MCF 10A (cell line): ENCODE measurements around the gene STAC. TPM values are rescaled to one million over a fixed set of nuclear protein-coding genes. Genes with fewer than 3 reads are reported as not detected.

ENCODE experiments used
- BruUV-seq: library from RNA; stranded (reverse); fragments of 400-500 nt; replicated peaks from 2 replicates; lab custom pipeline; 2021; lab: Mats Ljungman, UMichigan
- CTCF ChIA-PET: fragments of 300-600 bp; sonication (Branson Sonifier 250); formaldehyde crosslinking; extraction: SDS; loops from one replicate; lab custom pipeline; 2021; ENCODE audit warnings: antibody characterized with exemption, inconsistent platforms; lab: Yijun Ruan, JAX
- POLR2A ChIA-PET: fragments of 300-600, 350-650 bp; sonication (Branson Sonifier 250); formaldehyde crosslinking; extraction: SDS; loops from one replicate; lab custom pipeline; 2020; ENCODE audit warnings: antibody characterized with exemption, inconsistent platforms; lab: Yijun Ruan, JAX
- DNase-seq: peaks from one replicate; pipeline ENCODE4 v3.0.0-alpha.2; 2018; ENCODE audit not compliant: unreplicated experiment
- H3K27ac Mint-ChIP-seq: one replicate; pipeline ENCODE4 v1.8.0; 2022; ENCODE audit warnings: mild to moderate bottlenecking, low read depth, mixed read lengths; ENCODE audit not compliant: unreplicated experiment
- H3K27me3 Mint-ChIP-seq: one replicate; pipeline ENCODE4 v1.8.0; 2022; ENCODE audit warnings: mixed read lengths; ENCODE audit not compliant: insufficient read depth, unreplicated experiment
- H3K36me3 Mint-ChIP-seq: one replicate; pipeline ENCODE4 v1.8.0; 2022; ENCODE audit warnings: mild to moderate bottlenecking, moderate library complexity, mixed read lengths; ENCODE audit not compliant: insufficient read depth, unreplicated experiment
- H3K4me1 Mint-ChIP-seq: one replicate; pipeline ENCODE4 v1.8.0; 2022; ENCODE audit warnings: mixed read lengths; ENCODE audit not compliant: insufficient read depth, unreplicated experiment
- H3K4me3 Mint-ChIP-seq: one replicate; pipeline ENCODE4 v1.8.0; 2022; ENCODE audit warnings: mild to moderate bottlenecking, moderate library complexity, mixed read lengths; ENCODE audit not compliant: unreplicated experiment
- H3K9me3 Mint-ChIP-seq: one replicate; pipeline ENCODE4 v1.8.0; 2022; ENCODE audit warnings: mixed read lengths; ENCODE audit not compliant: unreplicated experiment
- intact Hi-C: fragments of 100-400 bp; cut with micrococcal nuclease; formaldehyde crosslinking; loops from 2 replicates; pipeline ENCODE4 v1.14.1; 2022
- total RNA-seq: library from RNA; stranded (reverse); gene quantifications from 2 replicates; pipeline ENCODE4 v1.2.3, GENCODE V29; 2022
- TF ChIP-seq, protein P1 (sequence below): fragments of 200-600 bp; IDR thresholded peaks from one replicate; pipeline ENCODE4 v1.8.0; 2022; ENCODE audit warnings: antibody characterized with exemption, mild to moderate bottlenecking; ENCODE audit not compliant: unreplicated experiment

Gene STAC
- total RNA-seq, 1 experiment from 2014 or later: 1.1 TPM

DNA sequence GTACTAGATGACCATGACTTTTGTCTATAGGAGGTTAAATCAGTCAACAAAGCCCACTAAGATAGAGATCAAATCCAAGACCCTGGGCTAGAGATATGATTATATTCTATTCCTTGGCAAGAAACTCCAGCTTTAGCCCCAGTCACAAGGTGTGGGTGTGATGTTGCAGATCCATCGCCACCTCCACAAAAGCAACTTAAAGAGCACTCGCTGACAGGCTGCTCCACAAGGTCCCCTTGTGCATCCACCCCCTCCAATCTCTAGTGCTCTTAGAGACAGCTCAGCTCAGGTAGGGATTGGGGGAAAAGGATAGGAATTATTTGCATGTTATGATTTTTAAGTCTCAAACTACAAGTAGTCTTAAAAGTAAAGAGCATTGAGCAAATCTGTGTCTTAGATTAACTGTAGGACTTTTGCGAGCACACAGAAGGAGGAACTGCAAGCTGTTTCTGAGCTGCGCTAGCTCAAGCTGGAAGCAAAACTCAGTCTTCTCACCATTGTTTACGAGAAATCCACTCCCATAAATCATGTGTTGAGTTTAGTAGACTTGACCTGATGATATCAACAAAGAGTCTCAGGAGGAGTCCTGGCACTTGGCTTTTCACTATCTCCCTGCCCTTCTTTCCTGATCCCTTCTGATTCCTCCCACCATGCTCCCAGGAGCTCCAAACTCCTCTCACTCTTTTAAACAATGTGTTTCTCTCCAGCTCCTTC, 177.6 kb downstream of the STAC start:
- H3K27me3 Mint-ChIP-seq: no peaks in the 10 kb centered on the region
- no TSS peak for BruUV-seq
- ChIA-PET POLR2A (interaction anchor here (0.7 kb wide), 1 partner anchor 81 kb away, joined by 3 read pairs; no protein-coding TSS in a partner anchor), CTCF (interaction anchor here (0.6 to 0.7 kb wide), 2 partner anchors 278 to 308 kb away, joined by 3 read pairs; no protein-coding TSS in a partner anchor)
- no peak overlapping the region for H3K27ac Mint-ChIP-seq
- intact Hi-C loops: no loop called here
- no peaks in the 10 kb centered on the region for H3K36me3 Mint-ChIP-seq
- no peaks in the 10 kb centered on the region for H3K9me3 Mint-ChIP-seq
- no peaks in the 10 kb centered on the region for H3K4me1 Mint-ChIP-seq
- TF ChIP-seq, protein P1, sequence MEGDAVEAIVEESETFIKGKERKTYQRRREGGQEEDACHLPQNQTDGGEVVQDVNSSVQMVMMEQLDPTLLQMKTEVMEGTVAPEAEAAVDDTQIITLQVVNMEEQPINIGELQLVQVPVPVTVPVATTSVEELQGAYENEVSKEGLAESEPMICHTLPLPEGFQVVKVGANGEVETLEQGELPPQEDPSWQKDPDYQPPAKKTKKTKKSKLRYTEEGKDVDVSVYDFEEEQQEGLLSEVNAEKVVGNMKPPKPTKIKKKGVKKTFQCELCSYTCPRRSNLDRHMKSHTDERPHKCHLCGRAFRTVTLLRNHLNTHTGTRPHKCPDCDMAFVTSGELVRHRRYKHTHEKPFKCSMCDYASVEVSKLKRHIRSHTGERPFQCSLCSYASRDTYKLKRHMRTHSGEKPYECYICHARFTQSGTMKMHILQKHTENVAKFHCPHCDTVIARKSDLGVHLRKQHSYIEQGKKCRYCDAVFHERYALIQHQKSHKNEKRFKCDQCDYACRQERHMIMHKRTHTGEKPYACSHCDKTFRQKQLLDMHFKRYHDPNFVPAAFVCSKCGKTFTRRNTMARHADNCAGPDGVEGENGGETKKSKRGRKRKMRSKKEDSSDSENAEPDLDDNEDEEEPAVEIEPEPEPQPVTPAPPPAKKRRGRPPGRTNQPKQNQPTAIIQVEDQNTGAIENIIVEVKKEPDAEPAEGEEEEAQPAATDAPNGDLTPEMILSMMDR: no peak
- H3K4me3 Mint-ChIP-seq: no peak overlapping the region
- DNase-seq: no peak

DNA sequence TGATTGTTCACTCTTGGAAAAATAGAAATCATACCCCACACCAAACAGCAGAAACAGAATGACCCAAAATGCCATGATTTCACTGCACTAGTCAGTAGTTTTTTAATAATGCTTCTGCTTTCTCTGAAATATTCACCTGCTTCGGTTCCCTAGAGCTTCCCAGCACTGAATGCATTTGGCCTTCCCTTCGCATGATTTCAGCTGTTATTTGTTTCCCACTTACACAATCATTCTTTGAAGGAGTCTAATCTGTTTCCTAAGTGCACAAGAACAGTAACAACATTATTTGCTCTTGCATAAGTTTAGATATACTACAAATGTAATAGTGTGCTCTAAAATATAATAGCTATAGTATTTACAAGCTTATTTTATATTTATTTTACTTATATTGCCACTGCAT, 178.7 kb downstream of the STAC start:
- no peaks in the 10 kb centered on the region for H3K27me3 Mint-ChIP-seq
- no peaks in the 10 kb centered on the region for H3K4me1 Mint-ChIP-seq
- no peak overlapping the region for H3K4me3 Mint-ChIP-seq
- DNase-seq: no peak
- no peaks in the 10 kb centered on the region for H3K36me3 Mint-ChIP-seq
- TF ChIP-seq, protein P1: no peak
- ChIA-PET CTCF (interaction anchor here (0.6 to 1.1 kb wide), 5 partner anchors 18 to 664 kb away, joined by 3 read pairs; no protein-coding TSS in a partner anchor), POLR2A (no interaction called here)
- no peak overlapping the region for H3K27ac Mint-ChIP-seq
- no peaks in the 10 kb centered on the region for H3K9me3 Mint-ChIP-seq
- BruUV-seq: no TSS peak
- intact Hi-C loops: no loop called here

DNA sequence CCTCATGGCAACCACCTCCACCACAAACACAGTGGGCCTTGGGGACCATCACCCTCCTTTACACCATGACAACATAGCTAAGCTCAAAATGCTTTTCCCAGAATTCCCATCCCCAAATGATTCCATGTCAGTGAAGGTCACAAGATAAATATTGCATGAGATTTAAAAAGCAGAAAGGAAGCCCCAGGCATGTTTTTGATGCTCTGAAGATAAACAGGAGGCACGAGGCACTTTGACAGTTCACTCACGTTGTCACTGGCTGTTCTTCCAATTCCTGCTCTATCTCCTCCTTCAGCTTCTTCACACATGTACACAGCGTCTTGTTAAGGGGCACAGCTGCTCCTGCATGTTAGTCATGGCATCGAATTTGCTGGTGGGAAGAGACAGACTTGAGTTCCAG, 180.4 kb downstream of the STAC start:
- Mint-ChIP-seq H3K36me3 (no peaks in the 10 kb centered on the region), H3K27me3 (no peaks in the 10 kb centered on the region), H3K4me1 (no peaks in the 10 kb centered on the region), H3K27ac (no peak overlapping the region), H3K9me3 (no peaks in the 10 kb centered on the region), H3K4me3 (no peak overlapping the region)
- intact Hi-C loops: no loop called here
- POLR2A ChIA-PET: no interaction called here
- DNase-seq: no peak
- BruUV-seq: no TSS peak
- CTCF ChIA-PET: interaction anchor here (0.5 to 1.0 kb wide), 3 partner anchors 309 to 652 kb away, joined by 3 read pairs; no protein-coding TSS in a partner anchor
- TF ChIP-seq, protein P1: no peak

DNA sequence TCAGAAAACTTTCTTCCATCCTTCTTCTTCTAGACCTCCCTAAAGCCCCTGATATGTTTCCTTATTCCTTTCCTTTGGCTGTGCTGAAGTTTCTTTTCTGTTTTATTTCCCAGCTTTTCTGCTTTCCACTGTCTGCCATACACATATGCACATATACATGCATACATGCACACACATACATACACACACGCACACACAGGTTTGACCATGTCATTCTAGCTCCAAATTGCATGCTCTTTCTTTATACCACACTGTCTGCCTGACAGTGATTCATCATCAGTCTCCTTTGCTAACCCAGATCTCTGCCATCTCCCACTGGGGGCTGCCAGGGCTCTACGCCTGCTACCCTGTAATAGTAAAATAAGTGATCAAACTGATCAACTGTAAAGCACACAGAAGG, 181.3 kb downstream of the STAC start:
- no peak overlapping the region for H3K4me3 Mint-ChIP-seq
- no peaks in the 10 kb centered on the region for H3K36me3 Mint-ChIP-seq
- no peaks in the 10 kb centered on the region for H3K27me3 Mint-ChIP-seq
- POLR2A ChIA-PET: no interaction called here
- intact Hi-C loops: no loop called here
- no peaks in the 10 kb centered on the region for H3K9me3 Mint-ChIP-seq
- no peak for DNase-seq
- H3K27ac Mint-ChIP-seq: no peak overlapping the region
- no TSS peak for BruUV-seq
- CTCF ChIA-PET: no interaction called here
- TF ChIP-seq, protein P1: no peak
- no peaks in the 10 kb centered on the region for H3K4me1 Mint-ChIP-seq
